Activated CD8-positive, alpha-beta memory T cell treated with anti-CD3 and anti-CD28 coated beads, Interleukin-2, amount 50 U/mL, for 24 hours (primary cell): ENCODE results near the gene FBXO36.
"Not testable (repeated sequence)": the region's sequence is repeated elsewhere in the genome, so short reads cannot be mapped to it uniquely, and the experiment has no call there.

Experiments used
- DNase-seq: peaks from one replicate; pipeline ENCODE4 v3.0.0-alpha.2; 2020; ENCODE audit errors: extremely low read depth

FBXO36 gene, protein sequence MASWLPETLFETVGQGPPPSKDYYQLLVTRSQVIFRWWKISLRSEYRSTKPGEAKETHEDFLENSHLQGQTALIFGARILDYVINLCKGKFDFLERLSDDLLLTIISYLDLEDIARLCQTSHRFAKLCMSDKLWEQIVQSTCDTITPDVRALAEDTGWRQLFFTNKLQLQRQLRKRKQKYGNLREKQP

DNA sequence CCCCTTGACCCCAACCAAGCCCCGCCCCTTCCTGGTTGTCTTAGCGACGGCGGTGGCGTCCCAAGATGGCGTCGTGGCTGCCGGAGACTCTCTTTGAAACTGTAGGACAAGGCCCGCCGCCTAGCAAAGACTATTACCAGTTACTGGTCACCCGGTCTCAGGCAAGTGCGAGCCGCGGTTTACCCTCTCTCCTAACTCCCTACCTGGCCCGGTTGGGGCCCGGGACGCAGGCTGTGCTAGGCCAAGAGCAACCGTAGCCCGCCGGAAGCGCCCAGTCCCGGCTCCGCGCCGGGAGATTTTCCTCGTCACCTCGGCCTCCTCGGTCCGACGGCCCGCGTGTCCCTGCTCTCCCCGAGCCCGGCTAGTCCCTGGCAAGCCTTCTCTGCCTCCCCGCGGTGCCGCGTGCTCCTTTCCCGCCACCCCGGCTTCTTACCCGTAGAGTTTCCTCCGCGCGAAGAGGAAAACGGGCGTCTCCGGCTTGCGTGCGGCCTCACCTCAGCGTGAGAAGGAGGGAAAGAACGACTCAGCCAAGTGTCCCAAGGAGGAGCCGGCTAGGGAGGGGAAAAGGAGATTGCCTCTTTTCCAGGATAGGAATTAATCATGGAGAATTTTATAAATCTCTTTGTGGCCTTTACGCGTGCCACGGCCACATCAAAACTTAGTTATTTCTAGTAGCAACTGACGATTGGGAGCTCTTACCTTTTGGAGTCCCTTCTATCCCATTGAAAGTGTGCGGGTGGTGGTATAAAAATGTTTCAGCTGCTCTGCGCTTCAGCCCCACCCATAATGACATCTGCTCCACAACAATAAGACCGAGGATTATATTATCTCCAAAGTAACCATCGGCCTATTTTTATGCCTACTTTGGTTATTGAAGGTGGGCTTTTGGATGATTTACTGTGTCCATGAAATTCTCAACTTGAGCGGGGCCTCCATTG, at the start of gene FBXO36:
Gene FBXO36 (plus strand): TSS at position 55 of the 938 bp plus-strand sequence. CDS start 11 bp downstream, at position 66.
- DNase-seq: peak; percentile 74

DNA sequence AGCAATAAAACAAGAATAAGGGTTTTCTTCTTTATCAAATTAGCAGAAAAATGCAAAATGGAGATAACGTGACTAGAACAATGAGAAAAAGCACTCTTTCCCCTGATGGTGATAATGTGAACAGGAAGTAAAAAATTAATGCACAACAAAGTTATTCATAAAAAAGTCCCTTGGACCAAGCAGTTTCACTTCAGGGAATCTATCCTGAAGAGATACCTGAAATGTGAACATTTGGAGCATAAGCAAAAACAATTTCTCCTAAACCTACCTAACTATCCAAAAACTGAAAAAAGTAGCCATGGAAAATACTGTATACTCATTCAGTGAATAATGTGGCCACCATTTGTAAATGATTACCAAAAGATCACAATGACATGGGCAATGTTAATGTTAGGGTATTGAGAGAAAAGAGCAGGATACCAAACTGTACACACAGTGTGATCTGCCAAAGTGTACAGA, 49.2 kb upstream of the FBXO36 start:
- no peak for DNase-seq

DNA sequence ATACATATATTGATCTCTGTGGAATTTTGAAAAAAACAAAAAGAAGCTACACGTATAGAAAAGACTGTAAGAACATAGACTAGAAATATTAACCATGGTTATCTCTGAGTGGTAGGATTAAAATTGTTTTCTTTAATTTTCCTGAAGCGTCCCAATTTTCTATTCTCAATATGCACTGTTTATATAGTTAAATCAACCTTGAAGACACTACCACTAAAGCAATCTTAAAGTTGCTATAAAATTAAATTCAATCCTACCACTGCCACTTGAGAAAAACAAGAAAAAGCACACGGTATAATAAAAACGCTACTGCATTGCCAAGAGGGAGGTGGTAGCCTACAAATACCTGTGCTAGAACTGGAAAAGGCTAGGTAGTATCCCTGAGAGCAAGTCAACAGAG, 47.7 kb upstream of the FBXO36 start:
- no peak for DNase-seq

DNA sequence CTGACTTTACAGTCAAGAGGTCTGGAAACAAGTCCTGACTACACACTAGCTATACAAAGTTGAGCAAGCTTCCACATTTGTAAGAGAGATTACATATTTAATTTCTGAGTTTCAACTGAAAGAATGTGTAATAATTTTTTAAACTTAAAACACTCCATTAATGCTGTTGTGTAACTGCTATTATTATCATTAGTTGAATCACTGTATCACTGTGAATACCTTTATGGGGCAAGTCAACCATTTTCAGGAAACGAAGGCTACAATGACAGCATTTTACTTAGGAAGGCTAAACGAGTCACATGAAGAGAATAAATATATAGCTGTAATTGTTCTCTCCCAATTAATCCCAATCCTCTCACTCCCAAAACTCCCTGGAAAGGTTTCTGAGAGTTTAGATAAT, 46.8 kb upstream of the FBXO36 start:
- no peak for DNase-seq

DNA sequence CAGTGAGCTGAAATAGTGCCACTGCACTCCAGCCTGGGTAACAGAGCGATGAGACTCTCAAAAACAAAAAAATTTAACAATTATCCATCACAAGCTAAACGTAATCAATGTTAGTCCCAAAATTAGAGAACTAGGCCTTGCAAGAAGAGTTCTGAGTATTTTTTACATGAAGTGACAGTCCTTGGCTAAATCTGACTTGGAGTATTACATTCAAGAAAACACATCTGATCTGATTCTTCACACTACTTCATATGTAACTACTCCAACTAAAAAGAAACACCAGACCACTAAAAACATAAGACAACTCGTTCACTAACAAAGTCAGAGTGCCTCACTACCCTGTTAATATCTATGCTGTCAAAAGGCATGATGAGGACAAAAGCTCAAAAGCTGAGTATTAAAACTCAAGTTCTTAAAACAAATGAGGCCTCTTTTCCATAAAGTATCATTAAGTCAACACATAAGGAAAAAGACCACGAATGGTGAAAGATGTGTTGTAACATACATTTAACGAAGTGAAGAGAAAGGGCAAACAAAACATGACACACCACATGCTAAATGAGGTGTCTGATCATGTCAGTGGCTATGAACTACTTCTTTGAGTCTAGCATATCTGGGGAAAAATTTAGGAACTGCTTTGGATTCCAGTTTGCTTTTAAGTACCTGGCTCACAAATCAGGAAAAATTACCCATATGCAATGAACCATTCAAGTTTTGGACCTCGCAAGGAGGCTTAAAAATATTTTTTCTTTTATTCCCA, 42.9 kb upstream of the FBXO36 start:
- DNase-seq: no peak

DNA sequence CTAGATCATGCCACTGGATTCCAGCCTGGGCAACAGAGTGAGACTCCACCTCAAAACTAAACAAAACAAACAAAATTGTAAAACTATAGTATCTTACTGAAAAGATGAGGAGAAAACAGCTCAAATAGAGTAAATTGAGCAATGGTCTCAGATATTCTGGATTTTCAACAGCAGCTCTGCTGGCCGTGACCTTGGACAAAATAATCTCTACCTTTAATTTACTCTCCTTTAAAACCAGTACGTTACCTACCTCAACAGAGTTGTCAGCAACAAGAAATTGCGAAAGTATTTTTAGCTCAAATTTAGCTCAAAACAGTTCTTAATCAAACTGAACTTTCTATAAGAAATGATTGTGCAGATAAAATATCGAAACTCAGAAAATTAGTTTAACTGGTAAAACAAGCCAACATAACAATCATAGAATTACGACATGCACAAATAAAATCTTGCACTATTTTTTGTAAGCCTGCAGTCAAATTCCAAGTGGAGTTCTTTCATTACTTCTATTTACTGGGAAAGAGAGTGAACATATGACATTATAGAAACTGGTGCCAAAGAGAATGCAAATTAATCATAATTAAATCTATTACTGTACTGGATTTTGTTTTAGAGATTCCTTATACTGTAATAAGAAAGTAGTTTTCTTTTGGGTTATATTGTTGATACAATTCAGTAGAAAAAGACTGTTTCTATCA, 41.3 kb upstream of the FBXO36 start:
- no peak for DNase-seq

DNA sequence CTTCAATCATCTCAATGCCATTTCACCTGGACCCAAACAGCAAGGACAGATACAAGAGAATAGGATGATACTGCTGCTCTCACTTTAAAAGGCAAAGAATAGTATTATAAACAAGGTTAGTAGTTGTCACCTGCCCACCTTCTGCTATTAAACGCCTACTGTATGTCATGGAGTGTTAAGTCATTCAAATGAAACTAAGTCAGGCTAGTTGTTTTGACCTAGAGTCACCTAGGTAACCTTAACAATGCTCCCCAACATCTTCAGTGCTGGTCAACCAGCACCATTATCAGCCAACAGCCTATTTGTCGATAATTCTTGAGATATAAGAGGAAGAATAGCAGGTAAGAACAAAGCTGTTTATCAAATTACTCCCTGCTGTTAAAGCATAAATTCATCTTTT, 39.7 kb upstream of the FBXO36 start:
- DNase-seq: no peak

DNA sequence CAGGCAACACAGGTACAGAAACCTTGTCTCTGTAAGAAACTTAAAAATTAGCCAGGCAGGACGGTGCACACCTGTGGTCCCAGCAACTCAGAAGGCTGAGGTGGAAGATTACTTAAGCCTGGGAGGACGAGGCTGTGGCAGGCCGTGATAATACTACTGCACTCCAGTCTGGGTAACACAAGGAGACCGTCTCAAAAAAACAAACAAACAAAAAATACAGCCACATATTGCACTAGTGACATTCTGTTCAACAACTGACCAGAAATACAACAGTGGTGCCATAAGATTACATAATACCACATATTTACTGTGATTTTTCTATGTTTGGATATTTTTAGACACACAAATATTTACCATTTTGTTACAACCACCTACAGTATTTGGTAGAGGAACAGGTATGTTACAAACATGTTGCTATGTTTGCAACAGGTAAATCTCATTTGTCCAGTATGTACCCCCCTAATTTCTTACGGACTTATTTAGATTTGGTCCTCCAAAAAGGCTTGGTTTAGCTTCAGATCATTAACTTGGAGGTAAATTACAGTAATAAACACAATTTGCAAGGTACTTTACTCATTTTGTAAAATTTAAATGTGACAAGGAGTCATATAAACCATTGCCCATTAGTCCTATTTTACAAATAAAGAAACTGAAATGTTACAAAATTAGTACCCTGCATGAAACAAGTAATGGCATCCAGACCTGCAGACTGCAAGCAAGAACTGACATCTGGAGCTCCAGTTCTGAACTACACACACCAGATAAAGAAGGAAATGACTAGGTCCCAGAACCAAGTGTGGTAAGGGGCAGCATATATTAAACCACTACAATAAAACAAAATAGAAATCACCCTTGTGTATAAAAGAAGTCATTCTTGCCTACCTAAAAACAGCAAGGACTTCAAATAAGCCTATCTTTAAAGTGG, 37.3 kb upstream of the FBXO36 start:
- DNase-seq: no peak

DNA sequence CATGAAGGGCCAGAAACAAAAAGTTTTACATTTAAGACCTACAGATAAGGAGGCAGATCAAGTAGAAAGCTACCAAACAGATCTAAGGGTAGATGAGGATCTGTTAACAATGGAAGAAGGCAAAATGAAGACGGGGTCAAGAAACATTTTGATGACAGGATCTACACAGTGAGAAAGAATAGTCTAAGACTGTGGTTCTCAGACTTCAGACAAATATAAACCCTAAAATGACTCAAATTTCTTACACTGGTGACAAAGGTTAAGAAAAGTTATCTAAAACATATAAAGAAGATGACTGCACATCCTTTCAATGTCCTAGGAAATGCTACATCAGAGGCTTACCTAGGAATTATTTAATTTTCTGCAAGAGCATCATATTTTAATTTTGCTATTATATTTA, 34.9 kb upstream of the FBXO36 start:
- DNase-seq: no peak

DNA sequence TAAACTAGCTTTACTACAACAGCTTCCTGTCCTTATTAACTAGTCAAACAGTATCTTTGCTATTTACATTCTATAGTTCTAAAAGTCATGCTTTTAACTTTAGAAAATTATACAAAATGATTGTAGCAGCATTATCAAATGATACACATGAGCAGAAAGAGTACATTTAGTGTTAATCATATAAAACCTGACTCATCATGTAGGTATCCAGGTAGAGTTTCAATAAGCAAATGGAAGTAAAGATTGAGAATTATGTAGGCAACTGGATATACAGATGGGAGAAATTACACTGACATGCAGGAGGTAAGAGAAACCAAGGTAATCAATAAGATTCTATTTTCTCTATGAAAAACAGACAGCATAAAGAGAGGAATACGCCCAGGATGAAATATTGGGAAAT, 34.3 kb upstream of the FBXO36 start:
- DNase-seq: no peak

DNA sequence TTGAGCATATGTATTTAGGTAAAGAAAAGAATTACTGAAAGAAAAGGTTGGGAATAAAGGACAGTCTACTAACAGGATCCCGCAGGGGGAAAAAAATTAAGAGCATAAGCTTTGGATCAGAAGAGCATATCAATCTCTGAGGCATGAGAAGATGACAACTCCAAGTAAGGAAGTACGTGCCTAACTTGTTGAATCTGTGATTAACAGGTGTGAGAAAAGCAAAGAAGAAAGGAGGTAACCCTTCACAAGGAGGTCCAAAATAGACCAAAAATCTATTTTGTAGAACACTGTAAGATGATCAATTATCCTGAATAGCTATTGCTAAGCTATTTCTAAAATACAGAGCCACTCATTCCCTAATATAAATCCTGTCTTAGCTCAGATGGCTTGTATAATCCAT, 33.3 kb upstream of the FBXO36 start:
- DNase-seq: no peak

DNA sequence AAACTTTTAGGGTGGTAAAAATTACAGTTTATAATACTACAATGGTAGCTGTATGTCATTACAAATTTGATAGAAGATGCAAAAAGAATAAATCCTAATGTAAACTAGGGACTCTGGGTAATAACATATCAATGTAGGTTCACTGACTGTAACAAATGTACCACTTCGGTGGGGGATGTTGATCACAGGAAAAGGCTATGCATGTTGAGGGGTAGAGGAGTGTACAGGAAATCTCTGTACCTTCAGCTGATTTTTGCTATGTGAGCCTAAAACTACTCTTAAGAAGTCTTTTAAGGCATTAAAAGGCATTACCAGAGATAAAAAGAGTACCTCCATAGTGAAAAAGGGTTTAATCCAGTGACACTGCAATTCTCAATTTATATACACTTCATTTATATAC, 25.4 kb upstream of the FBXO36 start:
- DNase-seq: no peak

DNA sequence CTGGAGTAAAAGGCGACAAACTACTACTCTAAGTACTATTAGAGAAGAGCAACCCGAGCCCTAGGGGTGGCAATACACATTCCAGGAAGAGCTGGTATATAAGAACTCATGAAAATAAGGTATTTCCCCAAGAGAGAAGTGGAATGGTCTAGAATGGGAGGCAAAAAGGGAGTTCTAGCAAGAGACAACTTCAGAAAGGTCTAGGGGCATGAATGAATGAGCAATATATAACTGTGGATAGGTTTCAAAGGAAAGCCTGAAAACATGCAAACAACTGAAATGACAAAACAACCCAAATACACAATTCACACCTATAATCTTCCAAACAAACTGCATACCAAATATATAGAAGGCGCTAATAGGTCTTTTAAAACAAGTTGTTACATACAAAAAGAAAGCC, 22.7 kb upstream of the FBXO36 start:
- no peak for DNase-seq

DNA sequence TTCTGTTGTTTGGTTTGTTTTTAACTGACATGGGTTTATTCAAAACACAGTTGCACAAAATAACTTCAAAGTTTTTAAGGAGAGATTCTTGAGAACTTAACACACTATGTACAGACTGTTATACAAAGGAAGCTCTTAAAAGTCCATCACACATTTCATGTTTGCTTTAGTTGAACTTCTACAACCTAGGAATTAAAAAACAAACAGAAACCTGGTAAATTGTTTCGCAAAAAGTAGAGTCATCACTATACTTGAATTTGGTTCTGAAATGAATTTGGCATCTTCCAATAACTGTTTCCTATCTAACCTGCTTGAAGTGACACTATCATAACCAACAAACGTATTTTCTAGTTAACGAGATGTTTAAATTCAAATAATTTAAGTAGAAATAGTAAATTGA, 22.3 kb upstream of the FBXO36 start:
- DNase-seq: no peak

DNA sequence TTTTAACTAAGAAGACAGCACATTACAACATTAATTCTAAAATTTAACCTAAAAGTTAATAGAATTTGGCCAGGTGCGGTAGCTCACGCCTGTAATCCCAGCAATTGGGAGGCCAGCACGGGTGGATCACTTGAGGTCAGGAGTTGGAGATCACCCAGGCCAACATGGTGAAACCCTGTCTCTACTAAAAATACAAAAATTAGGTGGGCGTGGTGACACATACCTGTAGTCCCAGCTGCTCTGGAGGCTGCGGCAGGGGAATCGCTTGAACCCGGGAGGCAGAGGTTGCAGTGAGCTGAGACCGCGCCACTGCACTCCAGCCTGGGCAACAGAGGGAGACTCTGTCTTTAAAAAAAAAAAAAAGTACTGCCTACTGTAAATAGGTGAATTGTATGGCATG, 21.8 kb upstream of the FBXO36 start:
- DNase-seq: not testable (repeated sequence)

DNA sequence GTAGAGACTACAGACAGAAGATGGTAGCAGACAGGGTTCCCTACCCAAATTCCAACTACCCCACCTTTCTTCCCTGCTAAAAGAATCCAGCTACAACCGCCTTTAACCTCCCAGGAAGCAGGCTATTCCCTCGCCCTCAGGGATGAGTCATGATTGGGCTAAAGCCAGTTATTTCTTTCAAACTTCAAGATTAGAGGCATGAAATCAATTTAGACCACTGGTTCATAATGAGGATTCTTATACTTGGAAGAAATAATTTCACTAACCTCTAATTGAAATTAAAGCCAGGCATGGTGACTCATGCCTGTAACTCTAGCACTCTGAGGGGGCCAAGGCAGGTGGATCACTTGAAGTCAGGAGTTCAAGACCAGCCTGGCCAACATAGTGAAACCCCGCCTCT, 20.5 kb upstream of the FBXO36 start:
- DNase-seq: no peak

DNA sequence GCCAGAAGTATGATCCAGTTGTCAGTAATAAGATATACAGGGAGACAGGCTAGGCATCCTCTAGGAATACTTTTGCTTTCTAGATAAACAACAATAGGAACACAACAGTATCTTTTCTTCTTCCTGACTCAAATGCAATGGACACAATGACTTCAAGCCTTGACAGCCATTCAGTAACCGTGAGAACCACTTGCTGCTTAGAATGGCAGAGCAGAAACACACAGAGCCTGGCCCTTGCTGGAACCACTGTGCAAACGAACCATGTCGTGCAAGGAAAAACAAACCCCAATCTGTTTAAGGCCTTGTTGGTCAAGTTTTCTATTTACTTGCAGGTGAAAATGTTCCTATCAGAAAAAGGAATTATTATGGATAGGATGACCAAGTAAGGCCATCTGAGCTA, 19.3 kb upstream of the FBXO36 start:
- DNase-seq: no peak

DNA sequence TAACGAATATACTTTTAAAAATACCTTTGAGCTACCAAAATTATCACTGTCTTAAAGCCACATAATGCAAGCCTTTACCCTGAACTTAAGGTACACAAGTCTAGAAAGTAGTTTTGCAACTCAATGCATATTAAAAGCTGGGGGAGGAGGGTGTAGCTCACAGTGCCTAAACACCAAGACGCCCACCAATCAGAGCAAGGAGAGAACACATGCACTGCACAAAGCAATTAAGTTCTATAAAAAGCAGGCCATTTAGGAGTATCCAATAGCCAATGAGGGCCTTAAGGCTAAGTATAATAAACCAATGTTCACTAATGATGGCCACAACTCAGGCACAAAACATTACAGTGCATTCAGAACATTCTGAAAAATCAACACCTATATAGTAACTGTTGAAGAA, 16.7 kb upstream of the FBXO36 start:
- DNase-seq: no peak

DNA sequence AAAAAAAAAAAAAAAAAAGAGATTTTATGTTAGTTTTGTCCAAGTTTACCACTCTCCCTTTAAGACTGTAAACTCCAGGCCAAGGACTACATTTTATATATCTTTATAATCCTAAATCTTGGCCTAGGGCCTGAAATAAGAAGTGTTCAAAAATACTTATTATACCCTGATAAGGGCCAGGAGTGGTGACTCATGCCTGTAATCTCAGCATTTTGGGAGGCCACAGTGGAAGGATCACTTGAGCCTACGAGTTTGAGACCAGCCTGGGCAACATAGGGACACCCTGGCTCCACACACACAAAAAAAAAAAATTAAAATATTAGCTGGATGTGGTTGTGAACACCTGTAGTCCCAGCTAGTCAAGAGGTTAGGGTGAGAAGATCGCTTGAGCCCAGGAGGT, 13.2 kb upstream of the FBXO36 start:
- no peak for DNase-seq

DNA sequence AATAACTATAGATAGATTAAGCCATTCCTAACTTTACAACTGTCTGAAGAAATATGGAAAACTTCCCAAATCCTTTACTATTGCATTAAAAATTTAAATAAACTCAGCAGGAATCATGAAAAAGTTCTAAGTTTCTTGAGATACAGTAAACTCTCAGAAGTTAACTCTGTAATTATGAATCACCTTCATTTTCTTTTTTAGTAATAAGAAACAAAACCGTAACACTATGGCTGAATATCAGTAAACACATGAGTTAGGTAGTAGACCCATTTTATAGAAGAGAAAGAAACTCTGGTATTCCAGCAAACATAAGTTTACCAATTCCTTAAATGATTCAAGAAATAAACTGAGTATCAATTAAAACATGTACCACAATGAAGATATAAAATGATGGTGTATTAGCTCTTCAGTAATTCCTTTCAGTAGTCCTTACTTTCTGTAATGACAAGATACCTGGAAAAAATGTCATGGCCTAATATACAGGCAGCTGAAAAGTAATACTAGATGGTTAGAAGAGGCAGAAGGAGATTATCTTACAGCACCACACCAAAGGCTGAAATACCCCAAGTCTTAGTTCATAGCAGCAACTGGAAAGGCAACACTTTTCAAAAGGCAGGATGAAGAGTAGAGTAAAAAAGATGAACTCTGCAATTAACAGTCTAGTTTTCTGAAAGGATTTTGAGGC, 12.0 kb upstream of the FBXO36 start:
- DNase-seq: no peak
